Keratinocyte (primary cell): ENCODE data around the gene SEC14L2. TPM values are rescaled to one million over a fixed set of nuclear protein-coding genes. Genes with fewer than 3 reads are reported as not detected.

Experiments used
- DNase-seq: peaks from one replicate; pipeline ENCODE4 v3.0.0-alpha.2; 2011; ENCODE audit warnings: low read depth, missing footprints, low spot score
- FAIRE-seq: peaks from 2 replicates; lab custom pipeline; 2011; peaks lifted over from hg19 to GRCh38; lab: Jason Lieb, UNC
- H2AFZ ChIP-seq: 2 replicates; pipeline ENCODE4 v1.6.0; 2012; ENCODE audit warnings: low read length, control low read depth, inconsistent platforms; ENCODE audit not compliant: control insufficient read depth
- H3K27ac ChIP-seq: 2 replicates; pipeline ENCODE4 v1.5.1; 2011; ENCODE audit warnings: low read length; ENCODE audit not compliant: control insufficient read depth, insufficient read depth
- H3K27me3 ChIP-seq: 3 replicates; pipeline ENCODE4 v1.6.0; 2011; ENCODE audit warnings: low read length; ENCODE audit not compliant: control insufficient read depth, insufficient read depth; ENCODE audit errors: extremely low read depth
- H3K36me3 ChIP-seq, 2 experiments: 2 replicates in 1 of 2; 3 replicates in 1 of 2; pipeline ENCODE4 v1.5.1; 2011; ENCODE audit warnings: low read length in 2 of 2, mild to moderate bottlenecking in 1 of 2; ENCODE audit not compliant: control insufficient read depth in 2 of 2, insufficient read depth in 2 of 2; ENCODE audit errors: extremely low read depth in 1 of 2
- H3K4me1 ChIP-seq: 3 replicates; pipeline ENCODE4 v1.5.1; 2011; ENCODE audit warnings: low read length; ENCODE audit not compliant: control insufficient read depth, insufficient read depth; ENCODE audit errors: extremely low read depth
- H3K4me2 ChIP-seq: 3 replicates; pipeline ENCODE4 v1.6.0; 2011; ENCODE audit warnings: low read depth, low read length; ENCODE audit not compliant: control insufficient read depth, insufficient read depth; ENCODE audit errors: extremely low read depth
- H3K4me3 ChIP-seq, 3 experiments: fragments of 200-600 bp in 1 of 3; sonication (generic) in 1 of 3; 2 replicates in 2 of 3; 3 replicates in 1 of 3; pipeline ENCODE4 v1.5.1; 2011 to 2016; ENCODE audit warnings: low read length in 3 of 3, mild to moderate bottlenecking in 3 of 3, control low read depth in 2 of 3, inconsistent platforms in 1 of 3, low read depth in 1 of 3, mixed read lengths in 1 of 3, mixed run types in 1 of 3, moderate library complexity in 1 of 3; ENCODE audit not compliant: control insufficient read depth in 2 of 3, insufficient read depth in 2 of 3; ENCODE audit errors: extremely low read depth in 1 of 3
- H3K79me2 ChIP-seq: 2 replicates; pipeline ENCODE4 v1.6.0; 2012; ENCODE audit warnings: low read length; ENCODE audit not compliant: control insufficient read depth, insufficient read depth
- H3K9ac ChIP-seq: 3 replicates; pipeline ENCODE4 v1.6.0; 2011; ENCODE audit warnings: low read length; ENCODE audit not compliant: control insufficient read depth, insufficient read depth; ENCODE audit errors: extremely low read depth
- H3K9me1 ChIP-seq: 3 replicates; pipeline ENCODE4 v1.6.0; 2011; ENCODE audit warnings: low read length; ENCODE audit not compliant: control insufficient read depth, insufficient read depth; ENCODE audit errors: extremely low read depth
- H3K9me3 ChIP-seq: 2 replicates; pipeline ENCODE4 v1.5.1; 2012; ENCODE audit warnings: low read depth, low read length; ENCODE audit not compliant: control insufficient read depth
- H4K20me1 ChIP-seq: 3 replicates; pipeline ENCODE4 v1.6.0; 2011; ENCODE audit warnings: low read length; ENCODE audit not compliant: control insufficient read depth, insufficient read depth; ENCODE audit errors: extremely low read depth
- EZH2 ChIP-seq: IDR thresholded peaks from one replicate; pipeline ENCODE4 v1.6.1; 2012; ENCODE audit warnings: inconsistent platforms, mild to moderate bottlenecking, low read length, moderate library complexity
- dilution Hi-C: fragments of 300-500 bp; cut with MboI; formaldehyde crosslinking; loops from one replicate; pipeline ENCODE4 v1.7.0; 2020; ENCODE audit warnings: low sequenced_read_pairs; ENCODE audit not compliant: extremely low pct_ligation_motif_present
- polyA plus RNA-seq, 5 experiments: library from polyadenylated mRNA; depleted of rRNA in 3 of 5; stranded (reverse) in 3 of 5; stranded (forward) in 1 of 5; unstranded in 1 of 5; fragments of >200 nt; gene quantifications; 1 replicate in 1 of 5; 2 replicates in 3 of 5; 3 replicates in 1 of 5; pipeline versions ENCODE4 v1.2.1 to v1.2.3, GENCODE V29; 2011 to 2012; ENCODE audit warnings: missing spikeins in 2 of 5, low read depth in 1 of 5, low replicate concordance in 1 of 5
- TF ChIP-seq, protein P1 (sequence below), 3 experiments: IDR thresholded peaks in 1 of 3; conservative IDR thresholded peaks in 1 of 3; optimal IDR thresholded peaks in 1 of 3; 2 replicates in 2 of 3; 3 replicates in 1 of 3; pipeline versions ENCODE3 to v1.5.1; 2011; ENCODE audit warnings: low read length in 3 of 3, mild to moderate bottlenecking in 3 of 3, moderate library complexity in 2 of 3, control low read depth in 1 of 3, inconsistent platforms in 1 of 3; ENCODE audit not compliant: insufficient read depth in 2 of 3; ENCODE audit errors: extremely low read depth in 1 of 3

Gene SEC14L2
- polyA plus RNA-seq, 1 donor (not counting 4 experiments of a cell fraction or from before 2014, with no cell fraction given): 103 TPM

DNA sequence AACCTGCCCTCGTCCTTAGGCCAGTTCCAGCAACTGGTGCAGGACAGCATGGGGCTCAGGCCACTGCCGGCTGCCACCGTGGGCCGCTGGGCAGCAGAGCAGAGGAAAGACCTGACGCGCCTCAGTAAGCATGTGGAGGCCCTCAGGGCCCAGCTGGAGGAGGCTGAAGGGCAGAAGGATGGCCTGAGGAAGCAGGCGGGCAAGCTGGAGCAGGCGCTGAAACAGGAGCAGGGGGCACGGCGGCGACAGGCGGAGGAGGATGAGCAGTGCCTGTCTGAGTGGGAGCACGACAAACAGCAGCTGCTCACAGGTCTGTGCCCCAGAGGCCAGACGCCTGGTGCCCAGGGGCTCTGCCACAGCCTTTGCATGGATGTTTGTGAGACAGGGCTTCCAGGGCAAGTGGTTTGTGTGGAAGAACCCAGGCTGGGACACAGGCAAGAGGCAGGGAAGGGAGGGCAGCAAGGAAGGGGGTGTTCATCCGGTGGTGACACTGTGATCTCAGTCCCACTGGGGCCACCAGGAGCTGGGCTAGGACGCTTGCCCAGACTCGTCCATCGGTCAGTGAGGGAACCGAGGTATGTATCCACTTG is 26.1 kb upstream of the SEC14L2 start:
- Histone ChIP-seq H3K79me2 (no peaks in the 10 kb centered on the region), H3K9ac (no peak overlapping the region), H3K4me3 (no peak overlapping the region), H2AFZ (no peak overlapping the region), H3K27me3 (no peaks in the 10 kb centered on the region), H3K4me1 (no peaks in the 10 kb centered on the region), H3K4me2 (no peak overlapping the region), H4K20me1 (peaks cover 4% of the 10 kb centered on the region), H3K36me3 (no peaks in the 10 kb centered on the region), H3K9me1 (no peaks in the 10 kb centered on the region), H3K9me3 (no peaks in the 10 kb centered on the region), H3K27ac (no peak overlapping the region)
- TF ChIP-seq, protein P1, sequence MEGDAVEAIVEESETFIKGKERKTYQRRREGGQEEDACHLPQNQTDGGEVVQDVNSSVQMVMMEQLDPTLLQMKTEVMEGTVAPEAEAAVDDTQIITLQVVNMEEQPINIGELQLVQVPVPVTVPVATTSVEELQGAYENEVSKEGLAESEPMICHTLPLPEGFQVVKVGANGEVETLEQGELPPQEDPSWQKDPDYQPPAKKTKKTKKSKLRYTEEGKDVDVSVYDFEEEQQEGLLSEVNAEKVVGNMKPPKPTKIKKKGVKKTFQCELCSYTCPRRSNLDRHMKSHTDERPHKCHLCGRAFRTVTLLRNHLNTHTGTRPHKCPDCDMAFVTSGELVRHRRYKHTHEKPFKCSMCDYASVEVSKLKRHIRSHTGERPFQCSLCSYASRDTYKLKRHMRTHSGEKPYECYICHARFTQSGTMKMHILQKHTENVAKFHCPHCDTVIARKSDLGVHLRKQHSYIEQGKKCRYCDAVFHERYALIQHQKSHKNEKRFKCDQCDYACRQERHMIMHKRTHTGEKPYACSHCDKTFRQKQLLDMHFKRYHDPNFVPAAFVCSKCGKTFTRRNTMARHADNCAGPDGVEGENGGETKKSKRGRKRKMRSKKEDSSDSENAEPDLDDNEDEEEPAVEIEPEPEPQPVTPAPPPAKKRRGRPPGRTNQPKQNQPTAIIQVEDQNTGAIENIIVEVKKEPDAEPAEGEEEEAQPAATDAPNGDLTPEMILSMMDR (optimal IDR thresholded peaks at IDR 0.05 in 1 of 3, IDR thresholded peaks at IDR 0.05 in 1 of 3, conservative IDR thresholded peaks at IDR 0.05 in 1 of 3; ENCODE audit: extremely low read depth in 1 of 3, insufficient read depth in 2 of 3, low read length in 3 of 3): no peak
- no peak for TF ChIP-seq EZH2
- dilution Hi-C loops: no loop called here
- no peak for DNase-seq
- FAIRE-seq: no peak

DNA sequence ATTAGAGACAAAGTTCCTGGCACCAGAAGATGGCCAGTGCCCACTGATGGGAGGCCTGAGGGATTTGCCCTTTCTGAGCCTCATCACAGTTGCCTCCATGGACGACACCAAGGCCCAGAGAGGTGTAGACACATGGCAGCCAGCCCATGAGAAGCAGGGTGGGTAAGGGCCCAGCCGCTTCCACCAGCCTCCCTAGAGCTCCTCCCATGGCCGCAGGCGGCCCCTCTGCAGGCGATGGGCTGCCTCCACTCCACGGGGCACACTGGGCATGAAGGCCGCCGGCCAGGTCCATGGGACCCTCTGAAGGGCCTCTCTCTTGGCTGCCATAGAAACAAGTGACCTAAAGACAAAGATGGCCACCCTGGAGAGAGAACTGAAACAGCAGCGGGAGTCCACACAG is 25.5 kb upstream of the SEC14L2 start:
- Histone ChIP-seq H3K79me2 (no peaks in the 10 kb centered on the region), H3K4me2 (no peak overlapping the region), H3K36me3 (no peaks in the 10 kb centered on the region), H3K9ac (no peak overlapping the region), H2AFZ (no peak overlapping the region), H3K4me1 (no peaks in the 10 kb centered on the region), H3K9me3 (no peaks in the 10 kb centered on the region), H3K4me3 (no peak overlapping the region), H3K27me3 (no peaks in the 10 kb centered on the region), H3K27ac (no peak overlapping the region), H3K9me1 (no peaks in the 10 kb centered on the region), H4K20me1 (peaks cover 4% of the 10 kb centered on the region)
- no peak for FAIRE-seq
- dilution Hi-C loops: no loop called here
- DNase-seq: no peak
- TF ChIP-seq, protein P1 (optimal IDR thresholded peaks at IDR 0.05 in 1 of 3, IDR thresholded peaks at IDR 0.05 in 1 of 3, conservative IDR thresholded peaks at IDR 0.05 in 1 of 3; ENCODE audit: extremely low read depth in 1 of 3, insufficient read depth in 2 of 3, low read length in 3 of 3): no peak
- no peak for TF ChIP-seq EZH2
